ENCODE results near the gene BRINP2.

Gene BRINP2

DNA sequence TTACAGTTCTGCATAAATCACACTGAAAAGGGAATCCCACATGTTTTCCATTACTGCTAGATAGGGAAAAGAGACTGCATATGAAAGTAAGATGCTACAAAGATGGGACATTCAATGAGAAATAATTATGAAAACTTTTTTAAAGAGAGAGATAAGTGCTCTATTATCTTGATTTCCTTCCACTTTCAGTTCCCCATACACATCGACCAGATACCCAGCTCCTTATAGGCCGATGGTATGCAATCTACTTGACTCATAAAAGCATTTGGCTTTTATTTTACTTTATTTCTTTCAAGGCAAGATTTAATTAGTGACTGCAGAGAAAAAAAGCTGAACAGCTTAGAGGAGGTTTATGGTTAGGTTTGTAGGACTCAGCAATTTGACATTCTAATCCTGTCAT lies 13.1 kb downstream of the BRINP2 start:
- H3K14ac ChIP-seq (ENCODE audit: low read length): no peak overlapping the region
- H3K79me1 ChIP-seq (ENCODE audit: low read length): no peaks in the 10 kb centered on the region
- H3K4me2 ChIP-seq (ENCODE audit: low read length): no peak overlapping the region
- peaks cover 0 to 4% of the 10 kb centered on the region in 2 experiments for H3K4me1 ChIP-seq (ENCODE audit: control insufficient read depth in 1 of 2, insufficient read depth in 2 of 2, low read length in 2 of 2)
- H2BK12ac ChIP-seq (ENCODE audit: low read length): no peak overlapping the region
- no CpG with 5 or more reads among the region's 2 CpGs for WGBS (ENCODE audit: extremely low coverage, insufficient coverage, insufficient read length)
- no peaks in the 10 kb centered on the region for H3K36me3 ChIP-seq (ENCODE audit: control insufficient read depth in 1 of 2, insufficient read depth in 2 of 2, low read length in 2 of 2)
- H4K91ac ChIP-seq (ENCODE audit: low read depth, low read length): no peak overlapping the region
- H2AFZ ChIP-seq (ENCODE audit: insufficient read depth, low read length, poor library complexity): no peak overlapping the region
- no peaks in the 10 kb centered on the region for H3K79me2 ChIP-seq (ENCODE audit: control insufficient read depth, insufficient read depth, low read length, poor library complexity)
- H2AK5ac ChIP-seq (ENCODE audit: low read length): no peak overlapping the region
- H3K4me3 ChIP-seq (ENCODE audit: low read depth, low read length): no peak overlapping the region
- no peak overlapping the region for H3K4ac ChIP-seq (ENCODE audit: low read depth, low read length)
- no peak for DNase-seq
- H4K8ac ChIP-seq (ENCODE audit: low read depth, low read length): no peak overlapping the region
- no peak overlapping the region for H3K18ac ChIP-seq (ENCODE audit: low read length)
- H3K27me3 ChIP-seq (ENCODE audit: insufficient read depth, low read length): peaks cover 9% of the 10 kb centered on the region
- H3K9ac ChIP-seq (ENCODE audit: low read length): no peak overlapping the region
- H3K27ac ChIP-seq (ENCODE audit: low read depth, low read length): no peak overlapping the region
- no peak overlapping the region for H2BK5ac ChIP-seq (ENCODE audit: low read depth, low read length, poor library complexity)
- H3K23ac ChIP-seq (ENCODE audit: low read length): no peak overlapping the region
- no peak overlapping the region for H4K12ac ChIP-seq (ENCODE audit: low read depth, low read length)
- peaks cover 2% of the 10 kb centered on the region for H3K9me3 ChIP-seq (ENCODE audit: insufficient read depth, low read depth, low read length)
- H2BK120ac ChIP-seq (ENCODE audit: insufficient read depth, low read length, poor library complexity): no peak overlapping the region

DNA sequence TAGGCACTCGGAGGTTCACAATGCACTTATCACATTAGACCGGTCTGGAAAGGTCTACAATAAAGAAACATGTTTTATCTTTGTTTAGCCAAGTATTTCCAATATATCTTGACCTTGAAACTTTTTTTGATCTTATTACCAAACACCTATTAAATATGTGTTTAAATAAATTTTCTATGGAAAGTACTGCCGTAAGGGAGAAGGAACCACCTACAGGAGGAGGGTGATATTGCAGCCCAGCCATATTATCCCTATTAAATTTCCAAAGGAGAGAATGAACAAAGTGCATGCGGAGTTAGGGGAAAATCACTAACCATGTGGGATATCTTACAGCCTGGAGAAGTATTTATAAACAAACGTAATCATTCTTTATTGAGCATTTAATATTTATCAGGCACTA lies 14.5 kb downstream of the BRINP2 start:
- Histone ChIP-seq H2BK120ac (ENCODE audit: insufficient read depth, low read length, poor library complexity) (no peak overlapping the region), H3K4me2 (ENCODE audit: low read length) (no peak overlapping the region), H3K23ac (ENCODE audit: low read length) (no peak overlapping the region), H3K27me3 (ENCODE audit: insufficient read depth, low read length) (peaks cover 7% of the 10 kb centered on the region), H2AFZ (ENCODE audit: insufficient read depth, low read length, poor library complexity) (no peak overlapping the region), H3K9ac (ENCODE audit: low read length) (no peak overlapping the region), H3K4me3 (ENCODE audit: low read depth, low read length) (no peak overlapping the region), H3K36me3 (ENCODE audit: control insufficient read depth in 1 of 2, insufficient read depth in 2 of 2, low read length in 2 of 2) (no peaks in the 10 kb centered on the region), H2BK12ac (ENCODE audit: low read length) (no peak overlapping the region), H3K79me2 (ENCODE audit: control insufficient read depth, insufficient read depth, low read length, poor library complexity) (no peaks in the 10 kb centered on the region), H2BK5ac (ENCODE audit: low read depth, low read length, poor library complexity) (no peak overlapping the region), H3K27ac (ENCODE audit: low read depth, low read length) (no peak overlapping the region), H3K14ac (ENCODE audit: low read length) (no peak overlapping the region), H2AK5ac (ENCODE audit: low read length) (no peak overlapping the region), H3K9me3 (ENCODE audit: insufficient read depth, low read depth, low read length) (peaks cover 2% of the 10 kb centered on the region), H3K4me1 (ENCODE audit: control insufficient read depth in 1 of 2, insufficient read depth in 2 of 2, low read length in 2 of 2) (peaks cover 0 to 4% of the 10 kb centered on the region in 2 experiments), H3K79me1 (ENCODE audit: low read length) (no peaks in the 10 kb centered on the region), H3K18ac (ENCODE audit: low read length) (no peak overlapping the region), H4K8ac (ENCODE audit: low read depth, low read length) (no peak overlapping the region), H4K12ac (ENCODE audit: low read depth, low read length) (no peak overlapping the region), H4K91ac (ENCODE audit: low read depth, low read length) (no peak overlapping the region), H3K4ac (ENCODE audit: low read depth, low read length) (no peak overlapping the region)
- DNase-seq: peak; percentile 19 to 61
- WGBS (ENCODE audit: extremely low coverage, insufficient coverage, insufficient read length): no CpG with 5 or more reads among the region's 5 CpGs

DNA sequence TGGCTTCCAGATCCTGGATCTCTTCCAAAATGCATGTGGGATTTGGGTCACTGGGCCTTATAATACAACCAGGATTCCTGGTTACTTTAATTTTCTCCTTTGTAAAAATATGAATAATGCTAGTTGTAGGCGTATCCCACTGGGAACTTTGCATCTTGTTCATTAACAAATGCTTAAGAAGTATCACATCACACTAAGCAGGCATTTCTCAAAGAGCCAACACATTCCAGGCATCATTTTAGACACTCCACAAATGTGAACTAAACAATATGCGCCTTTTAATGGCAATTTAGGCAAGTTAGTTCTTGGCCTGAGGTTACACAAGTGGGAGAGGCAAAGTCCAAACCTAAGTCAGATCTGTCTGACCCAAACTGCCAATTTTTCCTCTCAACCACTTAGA lies 15.9 kb downstream of the BRINP2 start:
- Histone ChIP-seq H3K4me3 (ENCODE audit: low read depth, low read length) (no peak overlapping the region), H4K8ac (ENCODE audit: low read depth, low read length) (no peak overlapping the region), H3K4ac (ENCODE audit: low read depth, low read length) (no peak overlapping the region), H4K91ac (ENCODE audit: low read depth, low read length) (no peak overlapping the region), H2AK5ac (ENCODE audit: low read length) (no peak overlapping the region), H2BK120ac (ENCODE audit: insufficient read depth, low read length, poor library complexity) (no peak overlapping the region), H3K9me3 (ENCODE audit: insufficient read depth, low read depth, low read length) (no peaks in the 10 kb centered on the region), H3K27ac (ENCODE audit: low read depth, low read length) (no peak overlapping the region), H2AFZ (ENCODE audit: insufficient read depth, low read length, poor library complexity) (no peak overlapping the region), H3K18ac (ENCODE audit: low read length) (no peak overlapping the region), H4K12ac (ENCODE audit: low read depth, low read length) (no peak overlapping the region), H3K9ac (ENCODE audit: low read length) (no peak overlapping the region), H2BK12ac (ENCODE audit: low read length) (no peak overlapping the region), H3K4me1 (ENCODE audit: control insufficient read depth in 1 of 2, insufficient read depth in 2 of 2, low read length in 2 of 2) (no peaks in the 10 kb centered on the region), H3K36me3 (ENCODE audit: control insufficient read depth in 1 of 2, insufficient read depth in 2 of 2, low read length in 2 of 2) (no peaks in the 10 kb centered on the region), H3K14ac (ENCODE audit: low read length) (no peak overlapping the region), H3K79me2 (ENCODE audit: control insufficient read depth, insufficient read depth, low read length, poor library complexity) (no peaks in the 10 kb centered on the region), H3K23ac (ENCODE audit: low read length) (no peak overlapping the region), H3K27me3 (ENCODE audit: insufficient read depth, low read length) (no peaks in the 10 kb centered on the region), H3K79me1 (ENCODE audit: low read length) (no peaks in the 10 kb centered on the region), H3K4me2 (ENCODE audit: low read length) (no peak overlapping the region), H2BK5ac (ENCODE audit: low read depth, low read length, poor library complexity) (no peak overlapping the region)
- no peak for DNase-seq
- WGBS (ENCODE audit: extremely low coverage, insufficient coverage, insufficient read length): no CpG with 5 or more reads among the region's 2 CpGs

DNA sequence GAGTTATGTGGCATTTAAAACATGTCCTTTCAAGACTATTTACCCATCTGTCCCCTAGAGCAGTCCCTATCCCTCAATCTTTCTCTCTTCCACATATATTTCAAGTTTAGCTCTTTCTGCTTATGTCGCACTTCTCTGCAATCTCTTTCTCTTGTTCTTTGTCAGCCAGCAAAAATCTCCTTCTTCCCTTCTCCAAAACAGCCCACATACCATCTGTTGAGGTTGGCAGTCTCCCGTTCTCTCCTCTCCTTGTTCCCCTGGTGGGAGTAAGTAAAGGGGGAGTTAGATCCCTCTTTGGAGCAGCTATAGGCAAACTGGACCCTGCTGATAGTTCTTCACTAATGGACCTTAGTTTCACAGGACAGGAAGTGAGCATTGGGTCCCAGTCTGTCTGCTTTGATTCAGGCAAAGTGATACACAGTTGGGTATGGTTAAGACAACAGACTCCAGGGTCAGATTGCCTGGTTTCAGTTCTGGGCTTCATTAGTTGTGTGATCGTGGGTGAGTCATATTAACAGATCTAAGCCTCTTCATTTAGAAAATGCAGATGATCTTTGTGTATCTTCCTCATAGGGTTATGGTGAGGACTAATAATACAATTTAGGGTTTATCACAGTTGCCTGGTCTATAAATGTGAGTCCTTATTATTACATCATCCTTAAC lies 19.7 kb downstream of the BRINP2 start:
- H2BK5ac ChIP-seq (ENCODE audit: low read depth, low read length, poor library complexity): no peak overlapping the region
- no peak overlapping the region for H4K8ac ChIP-seq (ENCODE audit: low read depth, low read length)
- H3K4me3 ChIP-seq (ENCODE audit: low read depth, low read length): no peak overlapping the region
- no peak overlapping the region for H3K4me2 ChIP-seq (ENCODE audit: low read length)
- H3K18ac ChIP-seq (ENCODE audit: low read length): no peak overlapping the region
- no peaks in the 10 kb centered on the region for H3K9me3 ChIP-seq (ENCODE audit: insufficient read depth, low read depth, low read length)
- no peak overlapping the region for H4K91ac ChIP-seq (ENCODE audit: low read depth, low read length)
- H2AK5ac ChIP-seq (ENCODE audit: low read length): no peak overlapping the region
- no peaks in the 10 kb centered on the region for H3K79me2 ChIP-seq (ENCODE audit: control insufficient read depth, insufficient read depth, low read length, poor library complexity)
- no peak overlapping the region for H3K14ac ChIP-seq (ENCODE audit: low read length)
- H3K27ac ChIP-seq (ENCODE audit: low read depth, low read length): no peak overlapping the region
- no peak for DNase-seq
- H3K36me3 ChIP-seq (ENCODE audit: control insufficient read depth in 1 of 2, insufficient read depth in 2 of 2, low read length in 2 of 2): no peaks in the 10 kb centered on the region
- H3K27me3 ChIP-seq (ENCODE audit: insufficient read depth, low read length): no peaks in the 10 kb centered on the region
- WGBS (ENCODE audit: extremely low coverage, insufficient coverage, insufficient read length): no CpG with 5 or more reads among the region's 3 CpGs
- no peak overlapping the region for H2BK12ac ChIP-seq (ENCODE audit: low read length)
- no peaks in the 10 kb centered on the region for H3K79me1 ChIP-seq (ENCODE audit: low read length)
- H3K23ac ChIP-seq (ENCODE audit: low read length): no peak overlapping the region
- no peaks in the 10 kb centered on the region for H3K4me1 ChIP-seq (ENCODE audit: control insufficient read depth in 1 of 2, insufficient read depth in 2 of 2, low read length in 2 of 2)
- H2AFZ ChIP-seq (ENCODE audit: insufficient read depth, low read length, poor library complexity): no peak overlapping the region
- H4K12ac ChIP-seq (ENCODE audit: low read depth, low read length): no peak overlapping the region
- no peak overlapping the region for H2BK120ac ChIP-seq (ENCODE audit: insufficient read depth, low read length, poor library complexity)
- no peak overlapping the region for H3K4ac ChIP-seq (ENCODE audit: low read depth, low read length)
- H3K9ac ChIP-seq (ENCODE audit: low read length): peak overlapping the region; percentile 71

All from trophoblast cell (in vitro differentiated cells and primary cell).